ENCODE data around the gene ILF3.

ILF3 gene

GRCh38 chr19:10636304-10636972, 17.7 kb upstream of the ILF3 start:
- no peak for TF ChIP-seq FOXM1 (IDR thresholded peaks at IDR 0.05; ENCODE audit: borderline replicate concordance)
- no peak for TF ChIP-seq BHLHE40 (IDR thresholded peaks at IDR 0.05; ENCODE audit: borderline replicate concordance)
- no peak for TF ChIP-seq SP1 (IDR thresholded peaks at IDR 0.05)
- TF ChIP-seq NFRKB (IDR thresholded peaks at IDR 0.05), result no peak
- TF ChIP-seq HDGF (IDR thresholded peaks at IDR 0.05; ENCODE audit: borderline replicate concordance), result no peak
- no peak for TF ChIP-seq ELF4 (IDR thresholded peaks at IDR 0.05)
- no peak for TF ChIP-seq TARDBP (IDR thresholded peaks at IDR 0.05)
- TF ChIP-seq FOXA1 (IDR thresholded peaks at IDR 0.05), result no peak
- TF ChIP-seq ARNT (IDR thresholded peaks at IDR 0.05), result no peak
- no peak for TF ChIP-seq L3MBTL2 (conservative IDR thresholded peaks at IDR 0.05)
- no peak for TF ChIP-seq PKNOX1 (IDR thresholded peaks at IDR 0.05)
- no peak for TF ChIP-seq SUZ12 (IDR thresholded peaks at IDR 0.05)
- TF ChIP-seq ZNF384 (IDR thresholded peaks at IDR 0.05), result no peak
- no peak for TF ChIP-seq CTBP1 (IDR thresholded peaks at IDR 0.05; ENCODE audit: borderline replicate concordance)
- TF ChIP-seq LEF1 (IDR thresholded peaks at IDR 0.05; ENCODE audit: borderline replicate concordance), result no peak
- no peak for TF ChIP-seq FOXK2 (IDR thresholded peaks at IDR 0.05)
- ChIA-PET POLR2A (interaction anchor here (0.6 kb wide), 1 partner anchor 11 kb away, joined by 3 read pairs; the partner anchor contains the start of gene SLC44A2), CTCF (no interaction called here)
- no peak for DNase-seq (ENCODE audit: extremely low spot score)

GRCh38 chr19:10637894-10638293, 16.3 kb upstream of the ILF3 start:
- TF ChIP-seq NFRKB (IDR thresholded peaks at IDR 0.05), result no peak
- TF ChIP-seq ARNT (IDR thresholded peaks at IDR 0.05), result no peak
- TF ChIP-seq L3MBTL2 (conservative IDR thresholded peaks at IDR 0.05), result no peak
- no peak for TF ChIP-seq PKNOX1 (IDR thresholded peaks at IDR 0.05)
- TF ChIP-seq ZNF384 (IDR thresholded peaks at IDR 0.05), result no peak
- no peak for TF ChIP-seq HDGF (IDR thresholded peaks at IDR 0.05; ENCODE audit: borderline replicate concordance)
- TF ChIP-seq SUZ12 (IDR thresholded peaks at IDR 0.05), result no peak
- TF ChIP-seq ELF4 (IDR thresholded peaks at IDR 0.05), result no peak
- TF ChIP-seq FOXK2 (IDR thresholded peaks at IDR 0.05), result no peak
- TF ChIP-seq BHLHE40 (IDR thresholded peaks at IDR 0.05; ENCODE audit: borderline replicate concordance), result no peak
- no peak for TF ChIP-seq SP1 (IDR thresholded peaks at IDR 0.05)
- TF ChIP-seq LEF1 (IDR thresholded peaks at IDR 0.05; ENCODE audit: borderline replicate concordance), result no peak
- no peak for TF ChIP-seq TARDBP (IDR thresholded peaks at IDR 0.05)
- no peak for TF ChIP-seq FOXM1 (IDR thresholded peaks at IDR 0.05; ENCODE audit: borderline replicate concordance)
- no peak for TF ChIP-seq CTBP1 (IDR thresholded peaks at IDR 0.05; ENCODE audit: borderline replicate concordance)
- no peak for TF ChIP-seq FOXA1 (IDR thresholded peaks at IDR 0.05)
- DNase-seq (ENCODE audit: extremely low spot score), result no peak
- POLR2A ChIA-PET, result no interaction called here
- CTCF ChIA-PET, result no interaction called here

- ChIA-PET POLR2A (no interaction called here), CTCF (no interaction called here)
- TF ChIP-seq BHLHE40 (IDR thresholded peaks at IDR 0.05; ENCODE audit: borderline replicate concordance) (no peak), ELF4 (IDR thresholded peaks at IDR 0.05) (no peak), SUZ12 (IDR thresholded peaks at IDR 0.05) (no peak), NFRKB (IDR thresholded peaks at IDR 0.05) (no peak), PKNOX1 (IDR thresholded peaks at IDR 0.05) (no peak), L3MBTL2 (conservative IDR thresholded peaks at IDR 0.05) (no peak), ZNF384 (IDR thresholded peaks at IDR 0.05) (no peak), FOXK2 (IDR thresholded peaks at IDR 0.05) (no peak), FOXM1 (IDR thresholded peaks at IDR 0.05; ENCODE audit: borderline replicate concordance) (no peak), LEF1 (IDR thresholded peaks at IDR 0.05; ENCODE audit: borderline replicate concordance) (no peak), CTBP1 (IDR thresholded peaks at IDR 0.05; ENCODE audit: borderline replicate concordance) (no peak), FOXA1 (IDR thresholded peaks at IDR 0.05) (no peak), TARDBP (IDR thresholded peaks at IDR 0.05) (no peak), HDGF (IDR thresholded peaks at IDR 0.05; ENCODE audit: borderline replicate concordance) (no peak), ARNT (IDR thresholded peaks at IDR 0.05) (no peak), SP1 (IDR thresholded peaks at IDR 0.05) (no peak)
- no peak for DNase-seq (ENCODE audit: extremely low spot score)
These were observed 14.3 kb upstream of the ILF3 start for GRCh38 chr19:10639836-10640235.

GRCh38 chr19:10640361-10640760, 13.8 kb upstream of the ILF3 start:
- POLR2A ChIA-PET, result no interaction called here
- no peak for DNase-seq (ENCODE audit: extremely low spot score)
- CTCF ChIA-PET, result interaction anchor here (10.3 kb wide), 1 partner anchor 59 kb away, joined by 149 read pairs; no protein-coding TSS in a partner anchor
- no peak for TF ChIP-seq NFRKB (IDR thresholded peaks at IDR 0.05)
- no peak for TF ChIP-seq TARDBP (IDR thresholded peaks at IDR 0.05)
- TF ChIP-seq FOXM1 (IDR thresholded peaks at IDR 0.05; ENCODE audit: borderline replicate concordance), result no peak
- TF ChIP-seq L3MBTL2 (conservative IDR thresholded peaks at IDR 0.05), result no peak
- no peak for TF ChIP-seq BHLHE40 (IDR thresholded peaks at IDR 0.05; ENCODE audit: borderline replicate concordance)
- no peak for TF ChIP-seq SUZ12 (IDR thresholded peaks at IDR 0.05)
- TF ChIP-seq PKNOX1 (IDR thresholded peaks at IDR 0.05), result no peak
- no peak for TF ChIP-seq HDGF (IDR thresholded peaks at IDR 0.05; ENCODE audit: borderline replicate concordance)
- TF ChIP-seq ELF4 (IDR thresholded peaks at IDR 0.05), result no peak
- no peak for TF ChIP-seq LEF1 (IDR thresholded peaks at IDR 0.05; ENCODE audit: borderline replicate concordance)
- TF ChIP-seq ZNF384 (IDR thresholded peaks at IDR 0.05), result no peak
- no peak for TF ChIP-seq FOXA1 (IDR thresholded peaks at IDR 0.05)
- TF ChIP-seq ARNT (IDR thresholded peaks at IDR 0.05), result no peak
- TF ChIP-seq FOXK2 (IDR thresholded peaks at IDR 0.05), result no peak
- no peak for TF ChIP-seq SP1 (IDR thresholded peaks at IDR 0.05)
- no peak for TF ChIP-seq CTBP1 (IDR thresholded peaks at IDR 0.05; ENCODE audit: borderline replicate concordance)

GRCh38 chr19:10641248-10641647, 12.9 kb upstream of the ILF3 start:
- ChIA-PET POLR2A (interaction anchor here (0.6 to 1.2 kb wide), 2 partner anchors 15 to 60 kb away, joined by 3 read pairs; no protein-coding TSS in a partner anchor), CTCF (interaction anchor here (10.3 kb wide), 1 partner anchor 59 kb away, joined by 149 read pairs; no protein-coding TSS in a partner anchor)
- no peak for DNase-seq (ENCODE audit: extremely low spot score)
- TF ChIP-seq NFRKB (IDR thresholded peaks at IDR 0.05), result no peak
- TF ChIP-seq ARNT (IDR thresholded peaks at IDR 0.05), result no peak
- no peak for TF ChIP-seq FOXM1 (IDR thresholded peaks at IDR 0.05; ENCODE audit: borderline replicate concordance)
- TF ChIP-seq FOXK2 (IDR thresholded peaks at IDR 0.05), result no peak
- TF ChIP-seq TARDBP (IDR thresholded peaks at IDR 0.05), result no peak
- TF ChIP-seq BHLHE40 (IDR thresholded peaks at IDR 0.05; ENCODE audit: borderline replicate concordance), result no peak
- TF ChIP-seq L3MBTL2 (conservative IDR thresholded peaks at IDR 0.05), result no peak
- no peak for TF ChIP-seq SP1 (IDR thresholded peaks at IDR 0.05)
- no peak for TF ChIP-seq HDGF (IDR thresholded peaks at IDR 0.05; ENCODE audit: borderline replicate concordance)
- no peak for TF ChIP-seq LEF1 (IDR thresholded peaks at IDR 0.05; ENCODE audit: borderline replicate concordance)
- TF ChIP-seq ELF4 (IDR thresholded peaks at IDR 0.05), result no peak
